GM10248 (cell line): ENCODE data around the gene ABCG5.

Experiments
- CTCF ChIA-PET: fragments of 300-600 bp; sonication (Branson Sonifier 250); formaldehyde crosslinking; extraction: SDS; loops from one replicate; lab custom pipeline; 2021; ENCODE audit warnings: antibody characterized with exemption; lab: Yijun Ruan, JAX
- POLR2A ChIA-PET: fragments of 350-650 bp; sonication (Branson Sonifier 250); formaldehyde crosslinking; extraction: SDS; loops from one replicate; lab custom pipeline; 2020; ENCODE audit warnings: antibody characterized with exemption; lab: Yijun Ruan, JAX
- DNase-seq: peaks from one replicate; pipeline ENCODE4 v3.0.0; 2012; ENCODE audit errors: extremely low spot score
- TF ChIP-seq, protein P1 (sequence below): IDR thresholded peaks from 2 replicates; pipeline ENCODE4 v1.5.1; 2012; ENCODE audit warnings: mild to moderate bottlenecking, low read depth; ENCODE audit errors: extremely low read depth, missing control alignments, control extremely low read depth

Gene ABCG5

GRCh38 chr2:43837831-43838559 is 644 bp downstream of the ABCG5 start:
- ChIA-PET CTCF (interaction anchor here (1.7 kb wide), 1 partner anchor 12 kb away, joined by 6 read pairs; no protein-coding TSS in a partner anchor), POLR2A (no interaction called here)
- DNase-seq: no peak
- TF ChIP-seq, protein P1, sequence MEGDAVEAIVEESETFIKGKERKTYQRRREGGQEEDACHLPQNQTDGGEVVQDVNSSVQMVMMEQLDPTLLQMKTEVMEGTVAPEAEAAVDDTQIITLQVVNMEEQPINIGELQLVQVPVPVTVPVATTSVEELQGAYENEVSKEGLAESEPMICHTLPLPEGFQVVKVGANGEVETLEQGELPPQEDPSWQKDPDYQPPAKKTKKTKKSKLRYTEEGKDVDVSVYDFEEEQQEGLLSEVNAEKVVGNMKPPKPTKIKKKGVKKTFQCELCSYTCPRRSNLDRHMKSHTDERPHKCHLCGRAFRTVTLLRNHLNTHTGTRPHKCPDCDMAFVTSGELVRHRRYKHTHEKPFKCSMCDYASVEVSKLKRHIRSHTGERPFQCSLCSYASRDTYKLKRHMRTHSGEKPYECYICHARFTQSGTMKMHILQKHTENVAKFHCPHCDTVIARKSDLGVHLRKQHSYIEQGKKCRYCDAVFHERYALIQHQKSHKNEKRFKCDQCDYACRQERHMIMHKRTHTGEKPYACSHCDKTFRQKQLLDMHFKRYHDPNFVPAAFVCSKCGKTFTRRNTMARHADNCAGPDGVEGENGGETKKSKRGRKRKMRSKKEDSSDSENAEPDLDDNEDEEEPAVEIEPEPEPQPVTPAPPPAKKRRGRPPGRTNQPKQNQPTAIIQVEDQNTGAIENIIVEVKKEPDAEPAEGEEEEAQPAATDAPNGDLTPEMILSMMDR: no peak

DNA sequence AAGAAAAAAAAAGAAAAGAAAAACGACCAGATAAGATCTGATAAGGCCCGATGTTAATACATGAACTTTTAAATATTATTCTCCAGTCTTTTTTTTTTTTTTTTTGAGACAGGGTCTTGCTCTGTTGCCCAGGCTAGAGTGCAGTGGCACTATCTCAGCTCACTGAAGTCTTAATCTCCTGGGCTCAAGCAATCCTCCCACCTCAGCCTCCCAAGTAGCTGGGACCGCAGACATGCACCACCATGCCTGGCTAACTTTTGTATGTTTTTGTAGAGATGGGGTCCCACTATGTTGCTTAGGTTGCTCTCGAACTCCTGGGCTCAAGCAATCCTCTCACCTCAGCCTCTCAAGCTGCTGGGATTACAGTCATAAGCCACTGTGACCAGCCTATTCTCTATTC is 1.6 kb downstream of the ABCG5 start:
- CTCF ChIA-PET: interaction anchor here (1.7 kb wide), 1 partner anchor 11 kb away, joined by 6 read pairs; no protein-coding TSS in a partner anchor
- TF ChIP-seq, protein P1: no peak
- DNase-seq: no peak
- POLR2A ChIA-PET: no interaction called here

- POLR2A ChIA-PET: no interaction called here
- CTCF ChIA-PET: no interaction called here
- TF ChIP-seq, protein P1: no peak
- DNase-seq: no peak
These were observed 6.2 kb downstream of the ABCG5 start for GRCh38 chr2:43832457-43832856.

DNA sequence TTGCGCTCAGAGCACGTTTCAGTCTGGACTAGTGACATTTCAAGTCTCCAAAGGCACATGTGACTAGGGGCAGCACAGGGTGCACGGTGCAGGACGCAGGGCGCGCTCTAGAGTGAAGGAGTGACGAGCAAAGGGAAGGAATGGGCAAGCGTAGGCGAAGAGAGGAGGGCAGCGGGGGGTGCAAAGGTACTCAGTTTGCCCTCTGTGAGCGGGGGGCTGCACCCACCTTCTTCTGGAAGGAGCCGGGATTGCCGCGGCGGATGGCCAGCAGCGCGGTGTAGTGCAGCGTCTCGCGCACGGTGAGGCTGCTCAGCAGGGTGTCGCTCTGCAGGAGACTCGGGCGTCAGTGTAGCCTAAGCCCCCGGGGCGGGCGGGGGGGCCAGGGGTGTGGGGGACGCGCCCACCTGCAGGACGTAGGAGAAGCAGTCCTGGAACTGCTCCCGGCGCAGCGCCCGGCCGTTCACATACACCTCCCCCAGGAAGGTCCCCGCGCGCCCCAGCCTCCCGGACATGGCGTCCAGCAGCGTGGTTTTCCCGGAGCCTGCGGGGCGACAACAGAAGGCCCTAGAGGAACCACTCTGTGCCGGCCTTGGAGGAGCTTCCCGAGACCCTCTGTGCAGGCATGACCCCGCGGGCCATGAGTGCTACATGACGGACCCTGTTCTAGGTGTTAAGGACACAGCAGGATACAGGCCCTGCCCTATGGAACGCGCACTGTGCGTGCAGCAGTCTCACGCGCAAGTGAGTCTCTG is 6.9 kb downstream of the ABCG5 start:
- TF ChIP-seq, protein P1: no peak
- no peak for DNase-seq
- ChIA-PET CTCF (no interaction called here), POLR2A (no interaction called here)

DNA sequence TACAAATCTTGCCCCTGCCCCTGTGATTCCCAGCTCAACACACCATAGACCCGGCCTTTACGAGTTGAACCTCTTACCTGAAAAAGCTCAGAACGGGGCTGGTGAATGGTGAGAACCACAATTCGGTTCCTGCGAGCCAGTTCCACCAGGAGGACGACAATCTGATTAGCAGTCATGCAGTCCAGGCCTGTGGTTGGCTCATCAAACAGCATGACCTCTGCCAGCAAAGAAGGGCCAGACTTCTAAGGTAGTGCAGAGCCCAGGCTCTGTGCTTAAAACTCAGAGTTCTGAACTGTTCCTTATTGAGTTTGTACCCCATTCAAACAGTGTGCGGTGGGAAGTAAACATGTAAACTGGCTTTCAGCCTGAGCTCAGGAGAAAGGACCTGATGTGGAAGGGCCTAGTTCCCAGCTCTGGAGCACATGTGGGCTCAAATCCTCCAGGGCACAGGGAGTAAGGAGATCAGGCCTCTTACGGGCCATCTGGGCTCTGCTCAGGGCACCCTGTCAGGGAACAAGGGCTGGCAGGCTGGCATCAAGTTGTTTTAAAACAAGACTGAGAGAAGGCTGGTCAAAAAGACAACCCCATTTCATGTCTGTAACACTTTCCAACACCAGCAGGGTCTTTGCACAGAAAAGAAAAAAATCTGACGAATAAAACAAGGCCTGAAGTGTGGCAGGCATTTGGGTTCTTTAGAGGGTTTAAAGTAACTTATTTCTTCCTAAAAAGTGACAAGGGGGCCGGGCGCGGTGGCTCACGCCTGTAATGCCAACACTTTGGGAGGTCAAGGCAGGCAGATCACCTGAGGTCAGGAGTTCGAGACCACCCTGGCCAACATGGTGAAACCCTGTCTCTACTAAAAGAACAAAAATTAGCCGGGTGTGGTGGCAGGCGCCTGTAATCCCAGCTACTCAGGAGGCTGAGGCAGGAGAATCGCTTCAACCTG is 12.1 kb downstream of the ABCG5 start:
- CTCF ChIA-PET: interaction anchor here (2.5 kb wide), 1 partner anchor 10 kb away, joined by 6 read pairs; no protein-coding TSS in a partner anchor

More for the DNA sequence above, 12.1 kb downstream of the ABCG5 start:
- POLR2A ChIA-PET: no interaction called here
- TF ChIP-seq, protein P1: no peak
- DNase-seq: no peak
